GM12878 (cell line): ENCODE data around the gene ASAP3. TPM values are rescaled to one million over a fixed set of nuclear protein-coding genes. Genes with fewer than 3 reads are reported as not detected.

Source experiments
- ATAC-seq: fragments of 200-7000 bp; cut with Tn5 transposase; 3 replicates; pipeline ENCODE4 v1.9.1; 2020; ENCODE audit warnings: mild to moderate bottlenecking, moderate library complexity
- BruUV-seq: library from RNA; stranded (reverse); fragments of 400-500 nt; replicated peaks from 2 replicates; lab custom pipeline; 2021; lab: Mats Ljungman, UMichigan
- CTCF ChIA-PET: fragments of 300-600 bp; sonication (Branson Sonifier 250); formaldehyde crosslinking; extraction: SDS; loops from one replicate; lab custom pipeline; 2021; ENCODE audit warnings: inconsistent platforms; lab: Yijun Ruan, JAX
- POLR2A ChIA-PET: fragments of 350-600 bp; formaldehyde crosslinking; extraction: SDS; loops from one replicate; lab custom pipeline; 2021; ENCODE audit warnings: inconsistent platforms; lab: Charles Lee
- RAD21 ChIA-PET: fragments of 300-600 bp; sonication (Branson Sonifier 250); formaldehyde crosslinking; loops from one replicate; lab custom pipeline; 2023; ENCODE audit warnings: antibody characterized with exemption; ENCODE audit not compliant: unreplicated experiment; lab: Charles Lee
- SMC1A ChIA-PET: fragments of 300-600 bp; sonication (Branson Sonifier 250); formaldehyde crosslinking; loops from one replicate; lab custom pipeline; 2023; ENCODE audit not compliant: unreplicated experiment, uncharacterized antibody; lab: Charles Lee
- DNase-seq: peaks from one replicate; pipeline ENCODE4 v3.0.0-alpha.2; 2011; ENCODE audit warnings: low read depth, low spot score
- FAIRE-seq: peaks from 3 replicates; lab custom pipeline; 2011; peaks lifted over from hg19 to GRCh38; lab: Jason Lieb, UNC
- H2AFZ ChIP-seq: 2 replicates; pipeline ENCODE4 v1.6.0; 2011; ENCODE audit warnings: low read depth, low read length, control low read depth; ENCODE audit not compliant: control insufficient read depth
- H3K27ac ChIP-seq: 2 replicates; pipeline ENCODE4 v1.5.1; 2011; ENCODE audit warnings: control low read depth; ENCODE audit not compliant: control insufficient read depth, insufficient read depth
- H3K27me3 ChIP-seq, 2 experiments: replicated peaks in 1 of 2; 2 replicates each; pipeline versions ENCODE4 v1.6.0 to v1.6.1; 2011; ENCODE audit warnings: low read length in 1 of 2; ENCODE audit not compliant: control insufficient read depth in 2 of 2, insufficient read depth in 2 of 2
- H3K36me3 ChIP-seq, 2 experiments: 2 replicates each; pipeline ENCODE4 v1.5.1; 2011; ENCODE audit warnings: low read length in 1 of 2; ENCODE audit not compliant: control insufficient read depth in 2 of 2, insufficient read depth in 2 of 2
- H3K4me1 ChIP-seq: 2 replicates; pipeline ENCODE4 v1.6.1; 2011; ENCODE audit warnings: mild to moderate bottlenecking, low read length, moderate library complexity, mixed read lengths; ENCODE audit not compliant: control insufficient read depth, insufficient read depth
- H3K4me2 ChIP-seq: 2 replicates; pipeline ENCODE4 v1.6.0; 2011; ENCODE audit warnings: control low read depth; ENCODE audit not compliant: control insufficient read depth, insufficient read depth
- H3K4me3 ChIP-seq: fragments of 200-600 bp; sonication (generic); 2 replicates; pipeline ENCODE4 v1.5.1; 2016
- H3K79me2 ChIP-seq: 2 replicates; pipeline ENCODE4 v1.6.0; 2011; ENCODE audit warnings: low read length; ENCODE audit not compliant: control insufficient read depth, insufficient read depth
- H3K9ac ChIP-seq: 2 replicates; pipeline ENCODE4 v1.8.0; 2011; ENCODE audit warnings: low read length, control low read depth, mixed read lengths; ENCODE audit not compliant: control insufficient read depth, insufficient read depth
- H3K9me3 ChIP-seq: replicated peaks from 3 replicates; pipeline ENCODE4 v1.5.1; 2011; ENCODE audit warnings: mild to moderate bottlenecking, low read length; ENCODE audit not compliant: control insufficient read depth, insufficient read depth
- H4K20me1 ChIP-seq: 2 replicates; pipeline ENCODE4 v1.6.0; 2011; ENCODE audit not compliant: control insufficient read depth, insufficient read depth
- CBX3 ChIP-seq: fragments of 200-600 bp; sonication (generic); IDR thresholded peaks from 2 replicates; pipeline ENCODE4 v1.6.1; 2016; ENCODE audit warnings: low read depth, borderline replicate concordance
- CHD1 ChIP-seq: IDR thresholded peaks from 2 replicates; pipeline ENCODE4 v1.6.1; 2012; ENCODE audit warnings: low read depth, low read length, improper control_type of control experiment
- CREM ChIP-seq: IDR thresholded peaks from 2 replicates; pipeline ENCODE4 v1.6.1; 2014; ENCODE audit warnings: antibody characterized with exemption, low read depth
- IKZF1 ChIP-seq: fragments of 450-650 bp; conservative IDR thresholded peaks from 2 replicates; pipeline ENCODE4 v1.6.1; 2017; ENCODE audit warnings: antibody characterized with exemption, mild to moderate bottlenecking
- IRF4 ChIP-seq: IDR thresholded peaks from 2 replicates; pipeline ENCODE4 v1.6.1; 2011; ENCODE audit warnings: low read depth, low read length
- LARP7 ChIP-seq: fragments of 450-650 bp; IDR thresholded peaks from 2 replicates; pipeline ENCODE4 v1.6.1; 2017; ENCODE audit warnings: mild to moderate bottlenecking
- NR2F1 ChIP-seq: fragments of 450-650 bp; conservative IDR thresholded peaks from 2 replicates; pipeline ENCODE4 v1.6.1; 2017; ENCODE audit warnings: mild to moderate bottlenecking
- SREBF1 ChIP-seq: IDR thresholded peaks from 2 replicates; pipeline ENCODE4 v1.6.1; 2012; ENCODE audit warnings: mild to moderate bottlenecking, low read length
- TBL1XR1 ChIP-seq: IDR thresholded peaks from 2 replicates; pipeline ENCODE4 v1.6.1; 2012; ENCODE audit warnings: low read depth, low read length, improper control_type of control experiment
- ZNF24 ChIP-seq: fragments of 450-650 bp; IDR thresholded peaks from 2 replicates; pipeline ENCODE4 v1.6.1; 2017; ENCODE audit warnings: antibody characterized with exemption, mild to moderate bottlenecking
- WGBS: methylation state at CpG from one replicate; pipeline ENCODE4 v1.1.6; 2016; ENCODE audit warnings: low lambda C conversion rate; ENCODE audit not compliant: insufficient replicate concordance, insufficient coverage; ENCODE audit errors: missing lambda C conversion rate; 5-methylcytosine and 5-hydroxymethylcytosine counted together
- in situ Hi-C: fragments of 300-500 bp; cut with MboI; formaldehyde crosslinking; loops from 9 replicates; pipeline ENCODE4 v1.14.3; 2018; ENCODE audit warnings: mixed read lengths
- intact Hi-C: fragments of 100-400 bp; cut with micrococcal nuclease; formaldehyde crosslinking; loops from one replicate; pipeline ENCODE4 v1.14.2; 2022; ENCODE audit not compliant: unreplicated experiment
- polyA plus RNA-seq, 11 experiments: library from polyadenylated mRNA; depleted of rRNA in 4 of 11; unstranded in 6 of 11; stranded (reverse) in 5 of 11; fragments of >200 nt; fragmentation: Nextera tagmentation in 4 of 11; fragmentation: Illumina TruSeq in 1 of 11; extraction: Ambion mirVana in 4 of 11; extraction: Trizol in 1 of 11; gene quantifications; 1 replicate in 1 of 11; 2 replicates in 10 of 11; pipeline versions ENCODE4 v1.2.1 to v1.2.3, GENCODE V29; 2011 to 2016; ENCODE audit warnings: inconsistent platforms in 2 of 11, missing spikeins in 2 of 11, low read depth in 1 of 11
- total RNA-seq, 4 experiments: library from RNA; depleted of rRNA in 3 of 4; stranded (reverse); fragments of >200 nt in 3 of 4; fragmentation: Illumina TruSeq in 1 of 4; extraction: Trizol in 1 of 4; gene quantifications; 2 replicates each; pipeline versions ENCODE4 v1.2.1 to v1.2.3, GENCODE V29; 2013 to 2021

The ASAP3 gene
- total and polyA plus RNA-seq, 10 of the 15 experiments (the other 5 are each of a cell fraction or from before 2014, with no cell fraction given): 0.04 to 0.92 (median 0.34) TPM; not detected in 1

DNA sequence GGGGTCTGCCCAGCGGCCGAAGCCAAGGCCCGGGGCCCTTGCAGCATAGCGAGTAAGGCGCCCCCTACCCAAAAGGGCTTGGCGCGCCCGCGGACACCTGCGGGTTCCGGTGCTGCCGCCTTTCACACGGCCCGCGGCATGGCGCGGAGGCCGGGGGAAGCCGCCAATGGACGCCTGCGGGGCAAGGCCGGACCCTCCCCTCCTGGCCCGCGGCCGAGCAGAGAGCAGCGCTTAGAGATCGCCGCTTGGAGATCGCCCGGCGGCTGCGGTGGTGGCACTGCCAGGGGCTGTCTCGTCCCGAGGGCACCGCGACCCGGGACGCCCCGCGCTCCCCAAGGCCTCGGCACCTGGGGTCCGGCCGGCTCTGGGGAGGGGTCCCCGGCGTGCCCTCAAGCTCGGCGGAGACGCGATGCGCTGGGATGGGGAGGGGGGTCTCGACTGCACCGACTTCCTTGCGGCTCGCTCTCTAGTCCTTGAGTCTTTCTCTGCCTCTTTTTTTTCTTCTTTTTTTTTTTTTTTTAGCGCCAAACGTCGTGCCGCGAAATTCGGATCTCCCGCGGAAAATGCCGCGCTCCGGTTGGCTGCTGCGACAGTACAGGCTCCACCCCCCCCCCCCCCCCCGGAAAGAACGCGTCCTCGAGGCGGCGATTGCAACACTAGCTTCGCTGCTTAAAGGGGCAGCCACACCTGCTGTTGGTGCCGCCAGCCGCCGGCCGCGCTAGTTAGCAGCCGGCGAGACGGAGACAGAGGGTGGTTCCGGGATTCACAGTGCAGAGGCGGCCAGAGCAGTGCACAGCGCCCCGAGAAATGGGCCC, 47.0 kb upstream of the ASAP3 start, which contains the start of gene E2F2 (continued):
- TF ChIP-seq LARP7: no peak
- no peak; the same call in none of the 2 replicates for TF ChIP-seq IKZF1
- TF ChIP-seq CREM: peak; percentile 43; the same call in 1 of the 2 replicates
- no peak for TF ChIP-seq SREBF1
- TF ChIP-seq CHD1: no peak
- TF ChIP-seq TBL1XR1: no peak
- TF ChIP-seq IRF4: no peak

DNA sequence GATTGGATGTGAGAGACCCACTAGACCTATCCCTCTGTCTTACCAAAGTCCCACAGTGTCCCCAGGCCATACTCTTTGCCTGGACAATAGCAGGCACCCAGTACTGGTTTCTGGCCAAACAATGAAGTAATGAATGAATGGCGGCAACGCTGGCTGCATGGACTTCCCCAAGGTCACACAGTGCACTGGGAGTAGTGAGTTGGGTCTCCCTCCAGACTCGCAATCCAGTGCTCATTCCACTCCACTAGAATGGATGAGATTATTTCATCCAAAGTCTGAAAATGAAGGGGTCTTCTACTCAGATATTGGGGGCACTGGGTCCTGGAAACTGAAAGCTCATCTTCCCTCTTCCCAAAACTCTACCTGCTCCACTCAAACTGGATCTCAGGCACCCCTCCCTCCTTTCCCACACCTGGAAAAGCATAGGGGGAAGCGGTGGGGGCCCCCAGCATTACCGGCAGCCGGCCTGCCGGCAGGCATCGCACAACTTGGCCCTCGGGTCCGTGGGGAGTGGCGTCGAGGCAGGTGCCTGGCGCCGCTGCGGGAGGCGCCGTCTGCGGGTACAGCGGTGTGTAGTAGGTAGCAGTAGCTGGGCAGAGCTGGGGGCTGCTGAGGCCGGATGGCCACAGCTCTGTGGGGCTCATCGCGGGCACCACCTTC, 46.2 kb upstream of the ASAP3 start:
- in situ Hi-C loops (loop anchor here (5.0 kb wide), 1 partner anchor 33 kb away; no protein-coding TSS in a partner anchor), intact Hi-C loops (no loop called here)
- Histone ChIP-seq H3K27me3 (no peaks in the 10 kb centered on the region), H3K9ac (peak overlapping the region; percentile 91), H3K4me1 (peaks cover 71% of the 10 kb centered on the region), H3K79me2 (peaks cover 53% of the 10 kb centered on the region), H3K4me2 (peak overlapping the region; percentile 91), H3K36me3 (no peaks in the 10 kb centered on the region), H3K27ac (peak overlapping the region; percentile 89), H3K4me3 (peak overlapping the region; percentile 85), H4K20me1 (no peaks in the 10 kb centered on the region), H3K9me3 (no peaks in the 10 kb centered on the region), H2AFZ (peak overlapping the region; percentile 48)
- DNase-seq (no peak), ATAC-seq (peak; percentile 23), FAIRE-seq (no peak)
- WGBS: 8% methylated on average over 19 of the region's 22 CpGs
- BruUV-seq: TSS peak; percentile 68
- TF ChIP-seq IKZF1 (peak; percentile 59; the same call in 1 of the 2 replicates), ZNF24 (peak; percentile 92), CBX3 (no peak), NR2F1 (peak; percentile 13; the same call in 1 of the 2 replicates), CREM (no peak)
- ChIA-PET RAD21 (interaction anchor here (0.6 to 11.3 kb wide), 6 partner anchors 9 to 214 kb away, joined by 3 to 153 read pairs (median 10); no protein-coding TSS in a partner anchor), POLR2A (interaction anchor here (0.6 to 3.0 kb wide), 9 partner anchors 10 to 90 kb away, joined by 3 to 30 read pairs (median 3); partner anchors contain the start of gene ID3), SMC1A (interaction anchor here (1.3 to 14.8 kb wide), 9 partner anchors 8 to 107 kb away, joined by 3 to 201 read pairs (median 7); no protein-coding TSS in a partner anchor), CTCF (interaction anchor here (1.0 to 28.3 kb wide), 7 partner anchors 10 to 191 kb away, joined by 3 to 784 read pairs (median 4); no protein-coding TSS in a partner anchor)
